ENCODE measurements around the gene ZNF600.
A peak's percentile ranks its signal among the peaks of the same experiment; 100 is the strongest.
"Not testable (repeated sequence)": the region's sequence is repeated elsewhere in the genome, so short reads cannot be mapped to it uniquely, and the experiment has no call there.

The ZNF600 gene

DNA sequence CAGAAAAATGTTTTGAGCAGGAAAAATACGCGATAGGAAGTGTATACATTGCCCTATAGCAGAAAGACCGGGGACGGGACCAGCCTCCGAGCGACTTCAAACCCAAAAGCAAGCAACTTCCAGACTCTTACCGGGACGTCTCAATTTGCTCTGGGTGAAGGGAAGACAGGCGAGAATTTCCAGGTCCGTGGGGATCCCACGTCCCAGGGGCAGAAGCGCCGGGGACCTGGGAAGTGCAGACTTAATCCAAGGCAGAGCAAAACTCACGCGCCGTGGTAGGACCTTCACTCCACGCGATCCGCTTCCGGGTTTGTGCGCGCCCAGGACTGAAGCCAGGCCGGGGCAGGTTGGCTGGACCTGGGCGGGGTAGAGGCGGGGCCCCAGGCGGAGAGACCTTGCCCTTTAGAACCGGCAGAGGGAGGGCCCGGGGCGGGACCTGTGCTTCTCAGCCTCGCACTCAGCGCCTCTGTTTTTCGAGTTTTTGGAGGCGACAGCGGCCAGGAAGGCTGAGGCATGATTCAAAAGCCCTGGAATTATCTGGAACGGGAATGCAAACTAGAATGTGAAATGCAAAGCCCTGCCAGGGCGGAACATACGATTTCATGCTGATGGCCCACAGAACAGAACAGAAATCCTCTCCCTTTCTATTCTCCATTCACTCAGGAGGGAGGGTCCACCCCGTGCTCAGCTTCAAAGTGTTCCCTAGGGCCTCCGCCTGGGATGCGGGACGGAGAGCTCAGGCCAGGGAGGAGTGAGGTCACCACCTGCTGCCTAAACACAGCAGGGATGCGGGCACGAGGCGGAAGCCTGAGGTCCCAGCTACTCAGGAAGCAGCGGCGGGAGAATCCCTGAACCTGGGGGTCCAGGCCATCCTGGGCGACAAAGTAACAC, at the start of gene ZNF600:
Gene ZNF600, minus strand, starts transcription at position 328 of the 891 bp plus-strand sequence. CDS start 7,903 bp downstream, outside the sequence.
- DNase-seq (ENCODE audit: low spot score) = peak; percentile 73

DNA sequence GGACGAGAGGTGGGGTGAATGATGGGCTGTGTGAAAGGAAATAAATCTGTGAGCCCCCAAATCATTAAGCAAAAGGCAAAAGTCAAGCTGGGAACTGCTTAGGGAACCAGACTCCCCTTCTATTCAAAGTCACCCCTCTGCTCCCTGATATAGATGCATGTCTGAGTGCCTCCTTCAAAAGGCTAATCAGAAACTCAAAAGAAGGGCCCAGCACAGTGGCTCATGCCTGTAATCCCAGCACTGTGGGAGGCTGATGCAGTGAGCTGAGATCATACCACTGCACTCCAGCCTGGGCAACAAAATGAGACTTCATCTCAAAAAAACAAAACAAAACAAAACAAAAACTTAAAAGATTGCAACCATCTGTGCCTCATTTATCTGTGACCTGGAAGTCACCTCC, 47.7 kb upstream of the ZNF600 start:
- DNase-seq (ENCODE audit: low spot score) = not testable (repeated sequence)

DNA sequence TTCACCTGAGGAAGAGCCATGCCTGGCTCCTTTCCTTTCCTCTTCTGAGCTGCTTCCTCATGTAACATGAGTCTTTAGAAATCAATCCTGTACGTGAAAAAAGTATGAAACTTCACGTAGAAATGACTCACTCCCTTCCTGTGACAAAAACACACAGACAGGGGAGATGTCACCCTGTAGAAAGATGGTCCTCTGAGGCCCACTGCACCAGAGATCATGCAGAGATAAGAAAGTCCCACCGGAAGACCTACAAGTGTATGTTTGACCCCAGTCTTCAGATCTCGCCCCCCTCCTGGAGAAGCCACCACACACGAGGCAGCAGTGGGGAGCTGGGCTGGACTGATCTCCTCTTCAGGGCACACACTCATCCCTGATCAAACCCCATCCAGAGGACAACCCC, 47.0 kb upstream of the ZNF600 start:
- not testable (repeated sequence) for DNase-seq (ENCODE audit: low spot score)

DNA sequence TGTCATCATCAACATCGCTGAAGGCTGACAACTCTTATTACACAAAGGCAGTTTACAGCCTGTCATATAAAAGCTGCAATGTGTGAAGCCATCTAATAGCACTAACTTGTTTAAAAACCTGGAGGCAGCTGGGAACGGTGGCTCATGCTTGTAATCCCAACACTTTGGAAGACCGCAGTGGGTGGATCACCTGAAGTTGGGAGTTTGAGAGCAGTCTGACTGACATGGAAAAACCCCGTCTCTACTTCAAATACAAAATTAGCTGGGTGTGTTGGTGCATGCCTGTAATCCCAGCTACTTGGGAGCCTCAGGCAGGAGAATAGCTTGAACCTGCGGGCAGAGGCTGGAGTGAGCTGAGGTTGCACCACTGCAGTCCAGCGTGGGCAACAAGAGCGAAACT, 43.3 kb upstream of the ZNF600 start:
- DNase-seq (ENCODE audit: low spot score) = not testable (repeated sequence)

DNA sequence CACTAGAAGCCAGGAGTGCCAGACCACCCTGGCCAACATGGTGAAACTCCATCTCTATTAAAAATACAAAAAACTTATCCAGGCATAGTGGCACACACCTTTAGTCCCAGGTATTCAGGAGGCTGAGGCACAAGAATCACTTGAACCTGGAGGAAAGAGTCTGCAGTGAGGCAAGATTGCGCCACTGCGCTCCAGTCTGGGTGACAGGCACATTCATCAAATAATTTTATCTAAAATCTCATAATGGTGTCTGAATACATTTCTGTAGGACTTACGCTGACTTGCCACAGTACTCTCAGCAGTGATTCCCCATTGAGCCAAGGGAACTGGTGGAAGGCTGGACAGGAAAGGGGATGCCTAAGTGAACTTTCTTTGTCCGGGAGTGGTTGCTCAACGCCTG, 39.2 kb upstream of the ZNF600 start:
- DNase-seq (ENCODE audit: low spot score) = no peak

DNA sequence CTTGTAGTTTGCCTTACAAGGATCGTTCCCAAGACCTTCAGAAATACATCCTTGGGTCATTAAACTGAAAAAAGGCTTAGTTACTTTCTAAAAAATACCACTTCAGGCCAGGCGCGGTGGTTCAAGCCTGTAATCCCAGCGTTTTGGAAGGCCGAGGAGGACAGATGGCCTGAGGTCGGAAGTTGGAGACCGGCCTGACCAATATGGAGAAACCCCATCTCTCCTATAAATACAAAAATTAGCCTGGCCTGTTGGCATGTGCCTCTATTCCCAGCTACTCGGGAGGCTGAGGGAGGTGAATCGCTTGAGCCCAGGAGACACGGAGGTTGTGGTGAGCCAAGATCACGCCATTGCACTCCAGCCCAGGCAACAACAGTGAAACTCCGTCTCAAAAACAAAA, 37.1 kb upstream of the ZNF600 start:
- no peak for DNase-seq (ENCODE audit: low spot score)

DNA sequence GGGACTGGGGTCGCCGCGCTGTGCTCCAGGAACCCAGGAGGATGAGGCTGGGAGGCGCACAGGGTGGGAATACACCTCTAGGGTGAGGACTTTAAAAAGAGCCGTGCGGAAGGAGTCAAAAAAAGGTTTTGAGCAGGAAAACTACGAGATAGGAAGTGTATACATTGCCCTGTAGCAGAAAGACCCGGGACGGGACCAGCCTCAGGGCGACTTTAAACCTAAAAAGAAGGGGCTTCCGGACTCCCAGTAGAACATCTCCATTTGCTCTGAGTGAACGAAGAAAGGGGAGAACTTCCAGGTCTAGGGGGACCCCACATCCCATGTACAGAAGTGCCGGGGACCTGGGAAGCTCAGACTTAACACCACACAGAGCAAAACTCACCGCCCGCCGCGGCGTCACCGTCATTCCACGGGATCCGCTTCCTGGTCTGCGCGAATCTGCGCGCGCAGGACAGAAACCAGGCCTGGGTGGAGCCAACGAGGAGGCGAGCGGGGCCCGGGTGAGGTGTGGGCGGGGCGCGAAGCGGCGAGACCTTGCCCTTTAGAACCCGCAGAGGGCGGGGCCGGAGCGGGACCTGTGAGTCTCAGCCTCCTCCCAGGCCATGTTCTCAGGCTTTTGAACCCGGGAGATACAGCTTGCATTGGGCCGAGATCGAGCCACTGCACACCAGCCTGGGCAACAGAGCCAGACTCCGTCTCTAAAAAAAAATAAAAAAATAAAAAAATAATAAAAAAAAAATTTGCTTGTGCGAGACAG, 34.8 kb upstream of the ZNF600 start, which contains the start of gene ZNF28:
Gene ZNF28, minus strand, starts transcription at position 430 of the 757 bp plus-strand sequence. CDS start 3,675 bp downstream, outside the sequence.
- DNase-seq (ENCODE audit: low spot score) = not testable (repeated sequence)

DNA sequence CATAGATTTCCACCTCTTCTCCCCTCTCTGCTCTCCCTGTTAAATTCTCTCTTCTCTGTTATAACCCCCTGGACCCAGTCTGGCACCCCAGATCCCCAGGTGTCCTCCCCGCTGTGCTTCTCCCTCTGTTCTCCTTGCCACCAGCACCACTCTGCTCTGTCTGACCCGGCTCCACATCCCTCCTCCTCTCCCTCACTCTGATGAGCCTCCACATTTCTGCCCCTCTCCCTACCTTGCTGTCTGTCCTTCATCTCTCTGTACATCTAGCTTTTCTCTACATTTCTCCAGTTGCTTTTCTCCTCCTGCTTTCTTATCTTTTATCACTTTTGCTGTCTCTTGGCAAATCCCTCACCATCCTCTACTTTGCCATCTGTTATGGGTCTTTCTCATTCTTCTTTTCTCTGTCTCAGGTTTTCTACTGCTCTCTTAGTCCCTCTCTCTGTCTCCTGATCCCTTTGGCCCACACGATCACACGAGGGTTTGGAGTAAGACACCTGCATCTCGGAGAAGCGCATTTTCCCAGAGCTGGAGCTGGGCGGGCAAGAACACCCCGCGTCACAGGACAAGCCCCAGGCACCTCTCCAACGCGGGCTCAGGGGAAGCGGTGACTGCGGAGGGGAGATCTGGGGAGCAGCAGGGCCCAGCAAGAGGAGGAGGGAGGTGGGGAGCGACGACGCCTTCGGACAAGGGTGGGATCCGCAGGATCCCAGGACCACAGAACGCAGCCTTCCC, 34.0 kb upstream of the ZNF600 start:
- not testable (repeated sequence) for DNase-seq (ENCODE audit: low spot score)

DNA sequence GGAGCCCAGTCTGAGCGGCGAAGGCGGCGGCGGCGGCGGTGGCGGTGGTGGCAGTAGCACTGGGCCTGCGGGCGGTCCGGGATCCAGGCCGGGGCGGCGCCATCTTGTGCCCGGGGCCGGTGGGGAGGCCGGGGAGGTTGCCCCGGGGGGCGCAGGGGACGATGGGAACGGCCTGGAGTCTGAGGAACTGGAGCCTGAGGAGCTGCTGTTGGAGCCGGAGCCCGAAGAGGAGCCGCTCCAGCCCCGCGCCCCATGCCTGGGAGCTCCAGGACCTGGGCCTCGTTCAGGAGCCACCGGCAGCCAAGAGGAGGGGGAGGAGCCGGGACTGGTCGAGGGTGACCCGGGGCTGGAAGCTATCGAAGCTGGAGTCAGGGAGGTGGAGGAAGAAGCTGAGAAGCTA, 23.2 kb upstream of the ZNF600 start:
- no peak for DNase-seq (ENCODE audit: low spot score)

DNA sequence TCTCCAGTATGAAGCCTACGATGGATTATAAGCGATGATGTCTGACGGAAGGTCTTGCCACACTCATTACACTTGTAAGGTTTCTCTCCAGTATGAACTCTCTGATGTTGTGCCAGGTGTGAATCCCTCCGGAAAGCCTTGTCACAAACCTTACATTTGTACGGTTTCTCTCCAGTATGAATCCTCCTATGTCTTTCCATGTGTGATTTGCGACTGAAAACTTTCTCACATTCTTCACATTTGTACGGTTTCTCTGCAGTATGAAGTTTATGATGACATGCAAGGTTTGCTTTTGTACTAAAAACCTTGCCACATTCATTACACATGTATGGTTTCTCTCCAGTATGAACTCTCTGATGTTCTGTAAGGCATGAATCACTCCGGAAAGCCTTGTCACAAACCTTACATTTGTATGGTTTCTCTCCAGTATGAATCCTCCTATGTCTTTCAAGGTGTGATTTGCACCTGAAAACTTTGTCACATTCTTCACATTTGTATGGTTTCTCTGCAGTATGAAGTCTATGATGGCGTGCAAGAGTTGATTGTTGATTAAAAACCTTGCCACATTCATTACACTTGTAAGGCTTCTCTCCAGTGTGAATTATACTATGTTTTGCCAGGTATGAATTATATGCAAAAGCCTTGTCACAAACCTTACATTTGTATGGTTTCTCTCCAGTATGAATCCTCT, 13.5 kb upstream of the ZNF600 start:
- DNase-seq (ENCODE audit: low spot score) = not testable (repeated sequence)

DNA sequence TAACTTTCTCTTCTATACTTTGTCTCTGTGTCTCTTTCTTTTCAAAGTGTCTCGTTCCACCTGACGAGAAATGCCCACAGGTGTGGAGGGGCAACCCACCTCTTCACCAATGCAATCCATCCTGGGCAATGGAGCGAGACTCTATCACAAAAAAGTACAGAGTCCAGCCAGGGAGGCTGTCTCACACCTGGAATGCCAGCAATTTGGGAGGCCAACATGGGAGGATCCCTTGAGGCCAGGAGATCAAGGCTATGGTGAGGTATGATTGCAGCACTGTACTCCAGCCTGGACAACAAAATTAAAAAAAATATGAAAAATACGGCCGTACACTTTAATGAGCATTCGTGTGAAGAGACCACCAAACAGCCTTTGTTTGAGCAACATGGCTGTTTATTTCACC, 2.8 kb upstream of the ZNF600 start:
- DNase-seq (ENCODE audit: low spot score) = no peak

DNA sequence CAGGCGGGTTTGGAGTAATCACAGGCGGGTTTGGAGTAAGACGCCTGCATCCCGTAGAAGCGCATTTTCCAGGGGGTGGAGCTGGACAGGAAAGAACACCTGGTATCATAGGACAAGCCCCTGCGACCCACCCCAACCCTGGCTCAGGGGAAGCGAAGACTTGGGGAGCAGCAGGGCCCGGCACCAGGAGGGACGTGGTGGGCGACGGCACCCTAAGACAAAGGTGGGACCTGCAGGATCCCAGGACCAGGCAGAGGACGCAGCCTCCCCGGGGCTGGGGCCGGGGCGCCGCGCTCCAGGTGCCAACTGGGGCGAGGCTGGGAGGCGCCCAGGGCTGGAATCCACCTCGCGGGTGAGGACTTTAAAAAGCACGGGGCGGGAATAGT, 520 bp downstream of the ZNF600 start:
- no peak for DNase-seq (ENCODE audit: low spot score)

DNA sequence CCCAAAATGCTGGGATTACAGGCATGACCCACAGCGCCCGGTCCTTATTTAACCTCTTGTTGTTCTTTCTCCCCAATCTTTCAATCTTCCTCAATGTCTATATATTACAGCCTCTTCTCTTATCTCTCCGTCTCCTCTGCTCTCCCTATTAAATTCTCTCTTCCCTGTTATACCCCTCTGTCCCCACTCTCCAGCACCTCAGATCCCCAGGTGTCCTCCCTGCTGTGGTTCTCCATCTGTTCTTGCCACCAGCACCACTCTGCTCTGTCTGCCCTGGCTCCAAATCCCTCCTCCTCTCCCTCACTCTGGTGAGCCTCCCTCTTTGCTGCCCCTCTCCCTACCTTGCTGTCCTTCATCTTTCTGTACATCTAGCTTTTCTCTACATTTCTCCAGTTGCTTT, 1.1 kb downstream of the ZNF600 start:
- DNase-seq (ENCODE audit: low spot score) = no peak

DNA sequence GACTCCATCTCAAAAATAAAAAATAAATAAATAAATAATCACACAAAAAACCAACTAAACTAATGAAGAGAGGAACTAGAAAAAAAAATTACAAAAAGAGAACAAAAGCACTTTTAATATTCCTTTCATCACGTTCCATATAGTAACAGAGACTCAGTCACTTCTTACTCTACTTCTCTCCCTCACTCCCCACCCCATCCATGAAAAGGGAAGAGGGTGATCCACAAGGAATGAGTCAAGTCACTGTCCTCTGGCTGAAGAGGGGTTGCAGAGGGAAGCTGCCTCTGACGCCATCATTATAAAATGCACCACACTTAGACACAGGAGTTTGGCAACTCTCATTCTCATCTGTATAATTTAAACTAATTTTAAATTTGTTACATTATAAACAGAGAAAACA, 3.7 kb downstream of the ZNF600 start:
- DNase-seq (ENCODE audit: low spot score) = not testable (repeated sequence)

DNA sequence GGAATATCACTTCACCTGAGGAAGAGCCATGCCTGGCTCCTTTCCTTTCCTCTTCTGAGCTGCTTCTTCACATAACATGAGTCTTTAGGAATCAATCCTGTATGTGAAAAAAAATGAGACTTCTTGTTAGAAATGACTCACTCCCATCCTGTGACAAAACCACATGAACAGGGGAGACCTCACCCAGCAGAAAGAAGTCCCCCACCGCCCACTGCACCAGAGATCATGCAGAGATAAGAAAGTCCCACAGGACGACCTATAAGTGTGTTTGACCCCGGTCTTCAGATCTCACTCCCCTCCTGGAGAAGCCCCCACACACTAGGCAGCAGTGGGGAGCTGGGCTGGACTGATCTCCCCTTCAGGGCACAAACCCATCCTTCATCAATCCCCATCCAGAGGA, 7.8 kb downstream of the ZNF600 start:
- DNase-seq (ENCODE audit: low spot score) = no peak

DNA sequence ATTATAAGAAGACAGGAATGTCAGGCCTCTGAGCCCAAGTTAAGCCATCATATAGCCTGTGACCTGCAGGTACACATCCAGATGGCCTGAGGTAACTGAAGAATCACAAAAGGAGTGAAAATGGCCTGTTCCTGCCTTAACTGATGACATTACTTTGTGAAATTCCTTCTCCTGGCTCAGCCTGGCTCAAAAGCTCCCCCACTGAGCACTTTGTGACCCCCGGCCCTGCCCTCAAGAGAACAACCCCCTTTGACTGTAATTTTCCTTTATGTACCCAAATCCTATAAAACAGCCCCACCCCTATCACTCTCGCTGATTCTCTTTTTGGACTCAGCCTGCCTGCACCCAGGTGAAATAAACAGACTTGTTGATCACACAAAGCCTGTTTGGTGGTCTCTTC, 30.1 kb downstream of the ZNF600 start:
- not testable (repeated sequence) for DNase-seq (ENCODE audit: low spot score)

DNA sequence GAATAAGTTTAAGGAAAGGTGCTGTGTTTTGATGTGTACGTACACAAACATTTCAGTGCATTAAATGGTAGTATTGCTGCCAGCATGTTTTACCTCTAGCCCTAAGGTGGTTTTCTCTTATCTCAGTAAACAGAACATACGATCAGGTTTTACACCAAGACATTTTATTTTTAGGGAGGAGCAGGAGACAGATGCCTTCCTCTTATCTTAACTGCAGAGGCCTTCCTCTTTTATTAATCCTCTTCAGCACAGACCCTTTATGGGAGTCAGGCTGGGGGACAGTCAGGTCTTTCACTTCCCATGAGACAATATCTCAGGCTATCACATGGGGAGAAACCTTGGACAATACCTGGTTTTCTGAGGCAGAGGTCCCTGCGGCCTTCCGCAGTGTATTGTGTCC, 36.8 kb downstream of the ZNF600 start:
- no peak for DNase-seq (ENCODE audit: low spot score)

DNA sequence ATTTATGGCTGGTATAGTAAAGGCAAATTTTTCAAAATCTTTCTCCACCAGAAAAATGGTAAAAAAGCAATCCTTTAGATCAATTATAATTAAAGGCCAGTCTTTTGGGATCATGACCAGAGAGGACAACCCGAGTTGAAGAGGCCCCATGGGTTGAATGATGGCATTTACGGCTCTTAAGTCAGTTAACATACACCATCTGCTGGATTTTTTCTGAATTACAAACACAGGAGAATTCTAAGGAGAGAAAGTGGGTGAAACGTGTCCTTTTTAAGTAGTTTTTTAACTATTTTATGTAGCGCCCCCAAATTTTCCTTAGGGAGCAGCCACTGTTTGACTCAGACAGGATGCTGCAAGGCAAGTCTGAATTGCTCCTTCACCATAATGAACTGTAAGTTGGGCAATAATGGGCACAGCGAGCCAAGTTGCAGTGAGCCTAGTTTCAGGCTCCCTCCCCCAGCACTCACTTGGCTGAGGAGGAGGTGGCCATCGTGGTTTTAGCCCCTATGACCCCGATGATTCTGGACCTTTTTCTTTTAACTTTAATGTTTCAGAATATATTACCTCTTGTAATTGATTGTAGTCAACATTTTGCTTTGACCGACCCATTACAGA, 38.1 kb downstream of the ZNF600 start:
- DNase-seq (ENCODE audit: low spot score) = no peak

DNA sequence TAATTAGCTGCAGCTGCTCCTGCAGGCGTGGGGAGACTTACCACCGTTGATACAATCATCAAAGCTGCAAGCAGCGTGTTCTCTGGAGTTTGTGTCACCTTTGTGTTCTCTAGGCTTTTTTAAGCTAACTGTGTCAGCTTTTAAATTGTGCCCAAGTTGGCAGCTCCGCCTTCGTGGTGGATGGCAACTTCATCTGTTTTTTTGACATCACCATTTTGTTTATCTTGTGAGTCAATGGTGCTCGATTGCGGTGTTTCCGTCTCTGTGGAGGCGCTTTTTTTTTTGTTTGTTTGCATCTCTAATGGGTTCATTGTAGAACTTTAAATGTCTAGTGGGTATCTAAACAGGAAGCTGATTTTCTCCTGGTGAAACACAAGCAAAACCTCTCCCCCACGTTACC, 40.7 kb downstream of the ZNF600 start:
- not testable (repeated sequence) for DNase-seq (ENCODE audit: low spot score)

DNA sequence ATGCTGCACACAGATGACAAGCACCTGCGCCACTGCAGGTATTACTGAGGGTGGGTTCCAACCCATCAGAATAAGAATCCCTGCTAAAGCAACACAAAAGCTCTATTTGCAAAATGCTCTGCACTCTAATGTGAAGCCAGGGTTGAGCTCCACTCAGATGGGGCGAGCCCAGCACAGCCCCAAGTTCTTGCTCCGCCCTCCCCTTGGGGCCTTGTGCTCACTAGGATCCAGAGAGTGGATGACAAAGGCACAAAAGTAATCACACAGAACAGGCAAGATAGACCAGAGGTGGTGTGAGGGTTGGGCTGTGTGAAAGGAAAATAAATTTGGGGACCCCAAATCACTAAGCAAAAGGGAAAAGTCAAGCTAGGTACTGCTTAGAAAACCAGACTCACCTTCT, 43.5 kb downstream of the ZNF600 start:
- DNase-seq (ENCODE audit: low spot score) = no peak

DNA sequence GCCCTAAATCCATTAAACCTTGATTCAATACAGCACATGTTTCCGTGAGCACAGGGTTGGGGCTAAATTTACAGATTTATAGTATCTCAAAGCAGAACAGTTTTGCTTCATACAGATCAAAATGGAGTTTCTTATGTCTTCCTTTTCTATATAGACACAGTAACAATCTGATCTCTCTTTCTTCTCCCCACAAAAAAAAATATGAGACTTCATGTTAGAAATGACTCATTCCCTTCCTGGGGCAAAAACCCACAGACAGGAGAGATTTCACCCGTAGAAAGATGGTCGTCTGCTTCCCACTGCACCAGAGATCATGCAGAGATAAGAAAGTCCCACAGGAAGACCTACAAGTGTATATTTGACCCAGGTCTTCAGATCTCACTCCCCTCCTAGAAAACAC, 44.1 kb downstream of the ZNF600 start:
- DNase-seq (ENCODE audit: low spot score) = no peak

Measured in left forelimb (tissue), 1 donor.